GM03348 (cell line): ENCODE measurements around the gene ZSCAN9.

Source experiments
- DNase-seq: peaks from one replicate; pipeline ENCODE4 v3.0.0; 2012; ENCODE audit warnings: low spot score

Gene ZSCAN9

GRCh38 chr6:28225056-28225834 lies at the start of gene ZSCAN9:
Gene ZSCAN9, plus strand, starts transcription at chr6:28225275. Its CDS starts 1,810 bp downstream, at chr6:28227085.
- DNase-seq, result peak; percentile 91

GRCh38 chr6:28176373-28176772 lies 48.7 kb upstream of the ZSCAN9 start:
- DNase-seq, result no peak

GRCh38 chr6:28182255-28182654 lies 42.8 kb upstream of the ZSCAN9 start:
- no peak for DNase-seq

- DNase-seq, result no peak
Observed at GRCh38 chr6:28188111-28188979, 36.7 kb upstream of the ZSCAN9 start.

- no peak for DNase-seq
Observed at GRCh38 chr6:28200020-28200419, 25.1 kb upstream of the ZSCAN9 start.

GRCh38 chr6:28203201-28203600 lies 21.9 kb upstream of the ZSCAN9 start:
- no peak for DNase-seq

GRCh38 chr6:28205879-28206278 lies 19.2 kb upstream of the ZSCAN9 start:
- no peak for DNase-seq

GRCh38 chr6:28206527-28206926 lies 18.5 kb upstream of the ZSCAN9 start:
- no peak for DNase-seq

- no peak for DNase-seq
Observed at GRCh38 chr6:28206928-28207509, 18.1 kb upstream of the ZSCAN9 start.

- DNase-seq, result peak; percentile 57
Observed at GRCh38 chr6:28207510-28208110, 17.5 kb upstream of the ZSCAN9 start.

- no peak for DNase-seq
Observed at GRCh38 chr6:28208111-28208659, 16.9 kb upstream of the ZSCAN9 start.

GRCh38 chr6:28209753-28210535 lies 15.1 kb upstream of the ZSCAN9 start:
- no peak for DNase-seq

- DNase-seq, result peak; percentile 13
Observed at GRCh38 chr6:28211840-28212509, 13.1 kb upstream of the ZSCAN9 start.

GRCh38 chr6:28212510-28213212 lies 12.4 kb upstream of the ZSCAN9 start:
- DNase-seq, result peak; percentile 80

GRCh38 chr6:28213213-28213523 lies 11.9 kb upstream of the ZSCAN9 start:
- DNase-seq, result no peak

GRCh38 chr6:28215425-28215824 lies 9.7 kb upstream of the ZSCAN9 start:
- DNase-seq, result no peak

- no peak for DNase-seq
Observed at GRCh38 chr6:28217890-28218289, 7.2 kb upstream of the ZSCAN9 start.

GRCh38 chr6:28218312-28219248 lies 6.5 kb upstream of the ZSCAN9 start:
- peak; percentile 92 for DNase-seq
